GM18505 (cell line): ENCODE results near the gene CACNA2D3.
A peak's percentile ranks its signal among the peaks of the same experiment; 100 is the strongest.

Experiments used
- ATAC-seq: cut with Tn5 transposase; IDR thresholded peaks from one replicate; pipeline ENCODE4 v1.9.1; 2021; ENCODE audit not compliant: unreplicated experiment
- POLR2A ChIP-seq: IDR thresholded peaks from 4 replicates; pipeline ENCODE4 v1.6.1; 2011; ENCODE audit warnings: borderline replicate concordance; ENCODE audit not compliant: insufficient read depth, insufficient read length; ENCODE audit errors: extremely low read depth

The CACNA2D3 gene

GRCh38 chr3:54832876-54833275 lies 710.5 kb downstream of the CACNA2D3 start:
- no peak for ATAC-seq
- TF ChIP-seq POLR2A: no peak

GRCh38 chr3:54835701-54836100 lies 713.3 kb downstream of the CACNA2D3 start:
- no peak for TF ChIP-seq POLR2A
- ATAC-seq: no peak

- no peak for TF ChIP-seq POLR2A
- ATAC-seq: no peak
Observed at GRCh38 chr3:54836871-54837270, 714.5 kb downstream of the CACNA2D3 start.

GRCh38 chr3:54837964-54838363 lies 715.6 kb downstream of the CACNA2D3 start:
- TF ChIP-seq POLR2A: no peak
- no peak for ATAC-seq

- TF ChIP-seq POLR2A: no peak
- ATAC-seq: no peak
Observed at GRCh38 chr3:54841471-54841870, 719.1 kb downstream of the CACNA2D3 start.

- ATAC-seq: no peak
- no peak for TF ChIP-seq POLR2A
Observed at GRCh38 chr3:54843352-54843751, 721.0 kb downstream of the CACNA2D3 start.

- no peak for ATAC-seq
- TF ChIP-seq POLR2A: no peak
Observed at GRCh38 chr3:54844211-54844610, 721.9 kb downstream of the CACNA2D3 start.

- ATAC-seq: no peak
- no peak for TF ChIP-seq POLR2A
Observed at GRCh38 chr3:54845011-54845410, 722.7 kb downstream of the CACNA2D3 start.

GRCh38 chr3:54845551-54845950 lies 723.2 kb downstream of the CACNA2D3 start:
- TF ChIP-seq POLR2A: no peak
- no peak for ATAC-seq

- ATAC-seq: no peak
- TF ChIP-seq POLR2A: no peak
Observed at GRCh38 chr3:54846119-54846518, 723.8 kb downstream of the CACNA2D3 start.

GRCh38 chr3:54847361-54847760 lies 725.0 kb downstream of the CACNA2D3 start:
- TF ChIP-seq POLR2A: no peak

GRCh38 chr3:54849360-54849759 lies 727.0 kb downstream of the CACNA2D3 start:
- ATAC-seq: no peak
- no peak for TF ChIP-seq POLR2A

More at GRCh38 chr3:54847361-54847760, 725.0 kb downstream of the CACNA2D3 start:
- no peak for ATAC-seq

GRCh38 chr3:54850484-54851018 lies 728.2 kb downstream of the CACNA2D3 start:
- no peak for TF ChIP-seq POLR2A

GRCh38 chr3:54853573-54854404 lies 731.4 kb downstream of the CACNA2D3 start:
- ATAC-seq: peak; percentile 73

More at GRCh38 chr3:54850484-54851018, 728.2 kb downstream of the CACNA2D3 start:
- ATAC-seq: no peak

GRCh38 chr3:54856271-54856670 lies 733.9 kb downstream of the CACNA2D3 start:
- no peak for TF ChIP-seq POLR2A
- no peak for ATAC-seq

More at GRCh38 chr3:54853573-54854404, 731.4 kb downstream of the CACNA2D3 start:
- TF ChIP-seq POLR2A: no peak

GRCh38 chr3:54857343-54857742 lies 735.0 kb downstream of the CACNA2D3 start:
- no peak for TF ChIP-seq POLR2A
- ATAC-seq: no peak
